Endothelial cell of umbilical vein (primary cell): Measurements from ENCODE around the gene FHOD1. TPM values are rescaled to one million over a fixed set of nuclear protein-coding genes. Genes with fewer than 3 reads are reported as not detected.

Source experiments
- BruUV-seq: library from RNA; stranded (reverse); fragments of 400-500 nt; replicated peaks from 2 replicates; lab custom pipeline; 2021; lab: Mats Ljungman, UMichigan
- CTCF ChIA-PET: fragments of 300-600, 350-600 bp; sonication (Branson Sonifier 250); formaldehyde crosslinking; loops from one replicate; lab custom pipeline; 2021; ENCODE audit warnings: antibody characterized with exemption, inconsistent platforms; lab: Charles Lee
- POLR2A ChIA-PET: fragments of 300-600, 350-600 bp; sonication (Branson Sonifier 250); formaldehyde crosslinking; loops from one replicate; lab custom pipeline; 2021; ENCODE audit warnings: antibody characterized with exemption, inconsistent platforms; lab: Charles Lee
- DNase-seq: peaks from one replicate; pipeline ENCODE4 v3.0.0-alpha.2; 2011; ENCODE audit warnings: low read depth, low spot score
- FAIRE-seq: peaks from 2 replicates; lab custom pipeline; 2011; peaks lifted over from hg19 to GRCh38; lab: Jason Lieb, UNC
- H2AFZ ChIP-seq: 2 replicates; pipeline ENCODE4 v1.6.0; 2012; ENCODE audit warnings: low read depth, low read length, control low read depth, inconsistent platforms
- H3K27ac ChIP-seq: 2 replicates; pipeline ENCODE4 v1.5.1; 2011; ENCODE audit warnings: low read depth, mild to moderate bottlenecking, control low read depth, low read length, moderate library complexity; ENCODE audit not compliant: insufficient read depth
- H3K27me3 ChIP-seq, 2 experiments: 2 replicates each; pipeline versions ENCODE4 v1.6.0 to v1.6.1; 2011; ENCODE audit warnings: low read length in 2 of 2, mixed read lengths in 1 of 2; ENCODE audit not compliant: control insufficient read depth in 2 of 2, insufficient read depth in 2 of 2
- H3K36me3 ChIP-seq, 2 experiments: 2 replicates in 1 of 2; 3 replicates in 1 of 2; pipeline ENCODE4 v1.5.1; 2011; ENCODE audit warnings: low read length in 2 of 2, mild to moderate bottlenecking in 1 of 2, moderate library complexity in 1 of 2; ENCODE audit not compliant: control insufficient read depth in 2 of 2, insufficient read depth in 2 of 2; ENCODE audit errors: extremely low read depth in 1 of 2
- H3K4me1 ChIP-seq: 3 replicates; pipeline ENCODE4 v1.5.1; 2011; ENCODE audit warnings: mild to moderate bottlenecking, low read length; ENCODE audit not compliant: control insufficient read depth, insufficient read depth; ENCODE audit errors: extremely low read depth
- H3K4me2 ChIP-seq: 2 replicates; pipeline ENCODE4 v1.6.1; 2011; ENCODE audit warnings: low read length, control low read depth, mixed read lengths; ENCODE audit not compliant: insufficient read depth
- H3K4me3 ChIP-seq, 3 experiments: fragments of 200-600 bp in 1 of 3; sonication (generic), shearing (Covaris generic) in 1 of 3; replicated peaks in 1 of 3; 2 replicates each; pipeline ENCODE4 v1.5.1; 2011 to 2016; ENCODE audit warnings: control low read depth in 3 of 3, low read length in 3 of 3, mild to moderate bottlenecking in 2 of 3, inconsistent platforms in 1 of 3, low read depth in 1 of 3, moderate library complexity in 1 of 3; ENCODE audit not compliant: insufficient read depth in 1 of 3
- H3K79me2 ChIP-seq: 2 replicates; pipeline ENCODE4 v1.6.0; 2012; ENCODE audit warnings: low read length, inconsistent platforms; ENCODE audit not compliant: control insufficient read depth, insufficient read depth
- H3K9ac ChIP-seq: replicated peaks from 2 replicates; pipeline ENCODE3; 2011; ENCODE audit warnings: low read length, control low read depth; ENCODE audit not compliant: insufficient read depth; ENCODE audit errors: extremely low read depth
- H3K9me1 ChIP-seq: replicated peaks from 3 replicates; pipeline ENCODE4 v1.6.0; 2011; ENCODE audit warnings: mild to moderate bottlenecking, low read length; ENCODE audit not compliant: control insufficient read depth, insufficient read depth; ENCODE audit errors: extremely low read depth
- H3K9me3 ChIP-seq: replicated peaks from 2 replicates; pipeline ENCODE4 v1.5.1; 2012; ENCODE audit warnings: low read length, inconsistent platforms; ENCODE audit not compliant: control insufficient read depth, insufficient read depth
- H4K20me1 ChIP-seq: replicated peaks from 2 replicates; pipeline ENCODE3; 2011; ENCODE audit warnings: mild to moderate bottlenecking, low read length; ENCODE audit not compliant: control insufficient read depth, insufficient read depth; ENCODE audit errors: extremely low read depth
- CTCF ChIP-seq, 2 donors: IDR thresholded peaks; 1 replicate in 1 of 2; 2 replicates in 1 of 2; pipeline ENCODE4 v1.5.1; 2011; ENCODE audit warnings: low read length in 2 of 2, mild to moderate bottlenecking in 2 of 2, moderate library complexity in 2 of 2, control low read depth in 1 of 2, inconsistent platforms in 1 of 2, low read depth in 1 of 2; ENCODE audit not compliant: insufficient read depth in 1 of 2; ENCODE audit errors: extremely low read depth in 1 of 2
- EZH2 ChIP-seq: IDR thresholded peaks from 2 replicates; pipeline ENCODE4 v1.6.1; 2012; ENCODE audit warnings: borderline replicate concordance, low read depth, mild to moderate bottlenecking, moderate library complexity, low read length, inconsistent platforms; ENCODE audit not compliant: severe bottlenecking
- FOS ChIP-seq: IDR thresholded peaks from 2 replicates; pipeline ENCODE4 v1.6.1; 2011; ENCODE audit warnings: mild to moderate bottlenecking, low read length, moderate library complexity, borderline replicate concordance; ENCODE audit not compliant: insufficient read depth
- GATA2 ChIP-seq: IDR thresholded peaks from 2 replicates; pipeline ENCODE4 v1.7.0; 2011; ENCODE audit warnings: low read depth, mild to moderate bottlenecking, moderate library complexity, mixed read lengths, low read length; ENCODE audit not compliant: insufficient read length, insufficient read depth
- JUN ChIP-seq: IDR thresholded peaks from 2 replicates; pipeline ENCODE4 v1.6.1; 2011; ENCODE audit warnings: borderline replicate concordance, low read depth; ENCODE audit not compliant: insufficient read length, insufficient read depth
- MAX ChIP-seq: IDR thresholded peaks from 2 replicates; pipeline ENCODE4 v1.6.1; 2011; ENCODE audit not compliant: insufficient read depth, insufficient read length
- MYC ChIP-seq: IDR thresholded peaks from one replicate; pipeline ENCODE4 v1.6.1; 2011; ENCODE audit warnings: mild to moderate bottlenecking, low read depth, low read length
- POLR2A ChIP-seq: IDR thresholded peaks from 2 replicates; pipeline ENCODE4 v1.6.1; 2012; ENCODE audit warnings: low read depth, mild to moderate bottlenecking, control low read depth, low read length
- POLR2AphosphoS5 ChIP-seq: IDR thresholded peaks from 2 replicates; pipeline ENCODE4 v1.6.1; 2012; ENCODE audit warnings: low read depth, mild to moderate bottlenecking, control low read depth, low read length, moderate library complexity; ENCODE audit not compliant: insufficient read depth
- dilution Hi-C: fragments of 300-500 bp; cut with MboI; formaldehyde crosslinking; loops from one replicate; pipeline ENCODE4 v1.15.0; 2019; ENCODE audit warnings: low sequenced_read_pairs; ENCODE audit not compliant: extremely low pct_ligation_motif_present
- intact Hi-C: fragments of 100-400 bp; cut with micrococcal nuclease; formaldehyde crosslinking; loops from one replicate; pipeline ENCODE4 v1.10.0; 2022
- polyA plus RNA-seq, 4 experiments: library from polyadenylated mRNA; depleted of rRNA in 3 of 4; stranded (reverse) in 3 of 4; unstranded in 1 of 4; fragments of >200 nt; gene quantifications; 2 replicates each; pipeline versions ENCODE4 v1.2.1 to v1.2.3, GENCODE V29; 2011 to 2012; ENCODE audit warnings: missing spikeins in 1 of 4
- total RNA-seq: library from RNA; stranded (reverse); gene quantifications from 2 replicates; pipeline ENCODE4 v1.2.3, GENCODE V29; 2021

FHOD1 gene
- total and polyA plus RNA-seq, 2 donors (not counting 3 experiments of a cell fraction or from before 2014, with no cell fraction given), result 63.6 to 124 TPM

GRCh38 chr16:67258161-67258835 lies 11.0 kb upstream of the FHOD1 start:
- Histone ChIP-seq H3K9ac (no peak overlapping the region), H2AFZ (no peak overlapping the region), H3K27ac (peak overlapping the region; percentile 13), H3K4me2 (no peak overlapping the region), H3K27me3 (no peaks in the 10 kb centered on the region), H4K20me1 (no peaks in the 10 kb centered on the region), H3K9me3 (no peaks in the 10 kb centered on the region), H3K36me3 (no peaks in the 10 kb centered on the region), H3K4me3 (no peak overlapping the region), H3K4me1 (peaks cover 4% of the 10 kb centered on the region), H3K79me2 (no peaks in the 10 kb centered on the region), H3K9me1 (no peaks in the 10 kb centered on the region)
- DNase-seq (peak; percentile 94), FAIRE-seq (peak; percentile 91)
- no TSS peak for BruUV-seq
- TF ChIP-seq POLR2AphosphoS5 (peak; percentile 69), GATA2 (no peak)
- dilution Hi-C loops, result no loop called here
- CTCF ChIA-PET, result interaction anchor here (0.5 to 3.3 kb wide), 11 partner anchors 9 to 170 kb away, joined by 3 to 65 read pairs (median 4); partner anchors contain the start of gene SLC9A5
- POLR2A ChIA-PET, result interaction anchor here (0.6 to 1.1 kb wide), 3 partner anchors 11 to 189 kb away, joined by 3 read pairs; no protein-coding TSS in a partner anchor
- intact Hi-C loops, result loop anchor here (1.0 kb wide), 1 partner anchor 12 kb away; no protein-coding TSS in a partner anchor

- Histone ChIP-seq H2AFZ (no peak overlapping the region), H3K4me3 (no peak overlapping the region), H3K79me2 (no peaks in the 10 kb centered on the region), H3K9ac (no peak overlapping the region), H4K20me1 (no peaks in the 10 kb centered on the region), H3K9me3 (no peaks in the 10 kb centered on the region), H3K27ac (peak overlapping the region; percentile 13), H3K9me1 (no peaks in the 10 kb centered on the region), H3K36me3 (no peaks in the 10 kb centered on the region), H3K4me1 (peaks cover 4% of the 10 kb centered on the region), H3K4me2 (no peak overlapping the region), H3K27me3 (no peaks in the 10 kb centered on the region)
- TF ChIP-seq GATA2 (no peak), CTCF (IDR thresholded peaks at IDR 0.05; ENCODE audit: extremely low read depth in 1 of 2, insufficient read depth in 1 of 2, low read depth in 1 of 2, low read length in 2 of 2) (no peak), MAX (no peak), POLR2AphosphoS5 (no peak), EZH2 (no peak), MYC (no peak), JUN (no peak), FOS (no peak), POLR2A (no peak)
- ChIA-PET POLR2A (interaction anchor here (0.6 to 1.1 kb wide), 2 partner anchors 10 to 56 kb away, joined by 3 read pairs; no protein-coding TSS in a partner anchor), CTCF (interaction anchor here (1.1 to 3.3 kb wide), 7 partner anchors 9 to 170 kb away, joined by 3 to 65 read pairs (median 4); partner anchors contain the start of gene SLC9A5)
- intact Hi-C loops (loop anchor here (1.0 kb wide), 1 partner anchor 11 kb away; no protein-coding TSS in a partner anchor), dilution Hi-C loops (no loop called here)
- no peak for FAIRE-seq
- DNase-seq, result no peak
- BruUV-seq, result no TSS peak
These were observed 10.3 kb upstream of the FHOD1 start for GRCh38 chr16:67257486-67258160.
